Psoas muscle (tissue), 8 donors: ENCODE data around the gene DBN1. TPM values are rescaled to one million over a fixed set of nuclear protein-coding genes. Genes with fewer than 3 reads are reported as not detected.

ENCODE experiments used
- ATAC-seq, 4 donors: fragments of 200-7000 bp; cut with Tn5 transposase; one replicate each; pipeline ENCODE4 v1.9.1; 2020; ENCODE audit warnings: moderate library complexity in 3 of 4, mild to moderate bottlenecking in 2 of 4
- DNase-seq, 2 donors: peaks; one replicate each; pipeline ENCODE4 v3.0.0-alpha.2; 2020
- H3K27ac ChIP-seq: fragments of 200-600 bp; one replicate; pipeline ENCODE4 v1.8.0; 2022
- H3K27me3 ChIP-seq, 3 donors: fragments of 200-600 bp in 1 of 3; one replicate each; pipeline versions ENCODE4 v1.6.1 to v1.8.0; 2013 to 2022; ENCODE audit warnings: low read length in 2 of 3, mild to moderate bottlenecking in 2 of 3, moderate library complexity in 1 of 3; ENCODE audit not compliant: insufficient read depth in 3 of 3
- H3K36me3 ChIP-seq, 2 donors: fragments of 200-600 bp in 1 of 2; one replicate each; pipeline versions ENCODE4 v1.6.1 to v1.8.0; 2013 to 2022; ENCODE audit warnings: low read depth in 1 of 2, mild to moderate bottlenecking in 1 of 2, moderate library complexity in 1 of 2; ENCODE audit not compliant: insufficient read depth in 1 of 2
- H3K4me1 ChIP-seq: fragments of 200-600 bp; one replicate; pipeline ENCODE4 v1.8.0; 2022
- H3K4me3 ChIP-seq: fragments of 200-600 bp; one replicate; pipeline ENCODE4 v1.8.0; 2022; ENCODE audit warnings: mild to moderate bottlenecking
- H3K9me3 ChIP-seq: fragments of 200-600 bp; one replicate; pipeline ENCODE4 v1.8.0; 2022
- CTCF ChIP-seq: fragments of 200-600 bp; IDR thresholded peaks from one replicate; pipeline ENCODE4 v1.8.0; 2022; ENCODE audit warnings: antibody characterized with exemption
- WGBS, 3 donors: extraction: QIAGEN DNeasy Blood & Tissue Kit; methylation state at CpG; one replicate each; pipeline versions ENCODE4 v1.1.6 to v1.1.7; 2013; 5-methylcytosine and 5-hydroxymethylcytosine counted together
- intact Hi-C, 2 donors: fragments of 100-400 bp; cut with DNase I; formaldehyde crosslinking; loops; one replicate each; pipeline versions ENCODE4 v1.11.0 to v1.14.2; 2022
- polyA plus RNA-seq, 3 donors: library from polyadenylated mRNA; stranded (reverse); fragments of 200-250 nt; gene quantifications; one replicate each; pipeline ENCODE4 v1.2.3, GENCODE V29; 2013
- total RNA-seq, 4 donors: library from RNA; stranded (reverse); fragmentation: NEBNext Ultra II Directional in 2 of 4; extraction: Animal tissue kit (Norgen Biotek cat#: 25700) in 2 of 4; gene quantifications; one replicate each; pipeline versions ENCODE4 v1.2.1 to v1.2.4, GENCODE V29; 2021 to 2023
- donor health status: healthy with polysubstance abuse.
- donor health status: DM: no; HTN: no; CAD: no; lungs with moderate emphysema.
- donor health status: Bipolar disorder and iron deficiency.
- donor health status: healthy.
- donor health status: DM: yes; HTN: yes; CAD: no.
- donor health status: DM: no; HTN: no; CAD: no.
- donor health status: DM: no; HTN: no; CAD: no.
- donor health status: DM: yes; HTN: yes; CAD: no.

The DBN1 gene
- total and polyA plus RNA-seq, 7 donors = 8.1 to 28.4 (median 20.8) TPM

- Histone ChIP-seq H3K36me3 (peaks cover 0 to 50% of the 10 kb centered on the region in 2 donors), H3K4me1 (peaks cover 31% of the 10 kb centered on the region), H3K9me3 (no peaks in the 10 kb centered on the region), H3K27ac (peak overlapping the region; percentile 42), H3K4me3 (no peak overlapping the region), H3K27me3 (no peaks in the 10 kb centered on the region)
- DNase-seq = peak in 1 of 2 donors; percentile 63
- intact Hi-C loops = no loop called here
- ATAC-seq = peak; percentile 15 to 56 (median 38)
- TF ChIP-seq CTCF = no peak
- WGBS, 3 donors = 44 to 70% (median 46%) methylated on average over 29 of the region's 29 CpGs
These were observed 41.9 kb downstream of the DBN1 start for GRCh38 chr5:177431317-177432142.

DNA sequence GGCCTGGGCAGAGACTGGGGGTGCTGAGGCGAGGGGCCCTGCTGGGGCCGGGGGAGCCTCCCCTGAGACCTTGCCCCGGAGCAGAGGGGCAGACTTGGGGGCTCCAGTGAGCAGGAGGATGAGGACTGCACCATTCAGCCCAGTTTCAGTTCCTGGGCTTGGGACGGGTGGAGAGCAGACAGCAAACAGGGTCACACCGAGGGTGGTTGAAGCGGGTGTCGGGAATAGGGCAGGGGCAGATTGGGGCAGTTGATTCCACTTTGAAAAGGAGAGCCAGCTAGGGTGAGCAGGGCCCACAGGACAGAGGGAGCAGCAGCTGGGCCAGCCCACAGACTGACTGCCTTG is 42.5 kb downstream of the DBN1 start:
- peaks cover 31% of the 10 kb centered on the region for H3K4me1 ChIP-seq
- intact Hi-C loops = no loop called here
- WGBS, 3 donors = 89 to 97% (median 92%) methylated on average over 7 of the region's 7 CpGs
- no peak overlapping the region for H3K4me3 ChIP-seq
- peak in 1 of 2 donors; percentile 44 for DNase-seq
- peaks cover 0 to 45% of the 10 kb centered on the region in 2 donors for H3K36me3 ChIP-seq
- H3K27ac ChIP-seq = no peak overlapping the region
- no peak for ATAC-seq
- H3K27me3 ChIP-seq = no peaks in the 10 kb centered on the region
- TF ChIP-seq CTCF = no peak
- H3K9me3 ChIP-seq = no peaks in the 10 kb centered on the region

DNA sequence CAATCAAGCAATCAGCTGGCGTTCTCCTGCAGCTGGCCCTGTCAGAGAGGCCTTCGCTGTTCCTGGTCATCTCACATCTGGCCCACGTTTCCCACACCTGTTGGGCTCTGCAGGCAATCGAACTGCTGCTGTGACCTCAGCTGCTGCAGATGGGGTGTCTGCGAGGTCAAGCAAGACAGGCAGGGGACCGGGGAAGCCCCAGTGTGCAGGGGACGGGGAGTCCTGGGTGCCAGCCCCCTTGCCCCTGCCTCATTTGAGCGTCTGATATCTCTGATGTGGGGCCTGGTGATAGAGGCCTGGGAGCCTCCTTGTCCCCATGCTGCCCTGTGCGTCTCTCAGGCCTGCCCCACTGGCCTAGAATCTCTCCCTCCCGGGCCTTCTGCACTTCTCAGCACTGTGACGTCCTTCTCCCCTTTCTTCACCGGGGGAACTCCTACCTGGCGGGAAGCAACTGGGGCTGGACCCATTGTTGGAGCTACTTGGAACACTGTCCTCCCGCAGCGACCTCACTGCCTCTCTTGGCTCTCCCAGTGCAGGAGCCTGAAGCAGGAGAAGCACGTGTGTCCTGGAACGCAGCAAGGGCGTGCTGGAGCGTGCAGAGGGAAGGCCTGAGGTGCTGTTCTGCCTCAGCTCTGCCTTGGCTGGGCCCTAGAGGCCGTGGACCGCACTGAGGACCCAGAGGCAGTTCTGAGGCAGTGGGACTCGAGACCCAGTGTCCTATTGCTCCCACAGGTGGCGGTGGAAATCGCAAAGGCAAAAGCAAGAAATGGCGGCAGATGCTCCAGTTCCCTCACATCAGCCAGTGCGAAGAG is 43.1 kb downstream of the DBN1 start:
- no peak for TF ChIP-seq CTCF
- H3K36me3 ChIP-seq = peaks cover 0 to 39% of the 10 kb centered on the region in 2 donors
- H3K27ac ChIP-seq = no peak overlapping the region

GRCh38 chr5:177429248-177430040 is 44.0 kb downstream of the DBN1 start:
- WGBS, 3 donors = 85 to 91% (median 86%) methylated on average over 6 of the region's 6 CpGs
- ATAC-seq = no peak

More for the DNA sequence above, 43.1 kb downstream of the DBN1 start:
- peaks cover 31% of the 10 kb centered on the region for H3K4me1 ChIP-seq
- H3K27me3 ChIP-seq = no peaks in the 10 kb centered on the region
- intact Hi-C loops = no loop called here
- DNase-seq (no peak), ATAC-seq (no peak)
- no peaks in the 10 kb centered on the region for H3K9me3 ChIP-seq
- 75 to 80% (median 78%) methylated on average over 26 of the region's 26 CpGs for WGBS, 3 donors
- no peak overlapping the region for H3K4me3 ChIP-seq

More at GRCh38 chr5:177429248-177430040, 44.0 kb downstream of the DBN1 start:
- Histone ChIP-seq H3K27me3 (no peaks in the 10 kb centered on the region), H3K9me3 (no peaks in the 10 kb centered on the region), H3K4me3 (no peak overlapping the region), H3K27ac (no peak overlapping the region), H3K4me1 (peaks cover 31% of the 10 kb centered on the region), H3K36me3 (peaks cover 0 to 30% of the 10 kb centered on the region in 2 donors)
- peak; percentile 54 to 80 for DNase-seq
- no peak for TF ChIP-seq CTCF
- intact Hi-C loops = no loop called here
